ENCODE results near the gene GAGE12J.
A peak's percentile ranks its signal among the peaks of the same experiment; 100 is the strongest.
"Not testable (repeated sequence)": the region's sequence is repeated elsewhere in the genome, so short reads cannot be mapped to it uniquely, and the experiment has no call there.

Gene GAGE12J

GRCh38 chrX:49303346-49303745 is 18.5 kb upstream of the GAGE12J start, which contains the start of gene GAGE10:
Gene GAGE10 (plus strand): TSS chrX:49303646. CDS start chrX:49304860, 1,214 bp downstream.
- no peak for DNase-seq
- H3K4me3 ChIP-seq (ENCODE audit: low read depth, low read length): no peak within 1 kb of the TSS
- H3K36me3 ChIP-seq (replicated peaks): no peaks in the 10 kb centered on the region
- H3K27ac ChIP-seq: no peak within 1 kb of the TSS
- TF ChIP-seq CTCF (IDR thresholded peaks at IDR 0.05; ENCODE audit: low read depth, low read length, missing control alignments): no peak
- H3K27me3 ChIP-seq (replicated peaks): no peaks in the 10 kb centered on the region
- in situ Hi-C loops (cut with HindIII; ENCODE audit: low pct_ligation_motif_present, low sequenced_read_pairs): no loop called here

- DNase-seq; H3K27me3 ChIP-seq (replicated peaks); H3K27ac ChIP-seq; H3K36me3 ChIP-seq (replicated peaks); in situ Hi-C loops (cut with HindIII; ENCODE audit: low pct_ligation_motif_present, low sequenced_read_pairs); H3K4me3 ChIP-seq (ENCODE audit: low read depth, low read length): not testable (repeated sequence)
These were observed 14.1 kb upstream of the GAGE12J start for GRCh38 chrX:49307775-49308174.

- no peaks in the 10 kb centered on the region for H3K36me3 ChIP-seq (replicated peaks)
- no peak for DNase-seq
- H3K27ac ChIP-seq: no peak overlapping the region
- in situ Hi-C loops (cut with HindIII; ENCODE audit: low pct_ligation_motif_present, low sequenced_read_pairs): no loop called here
- H3K4me3 ChIP-seq (ENCODE audit: low read depth, low read length): no peak overlapping the region
- no peak for TF ChIP-seq CTCF (IDR thresholded peaks at IDR 0.05; ENCODE audit: low read depth, low read length, missing control alignments)
- H3K27me3 ChIP-seq (replicated peaks): no peaks in the 10 kb centered on the region
These were observed 13.1 kb upstream of the GAGE12J start for GRCh38 chrX:49308604-49309269.

- Histone ChIP-seq H3K4me3 (ENCODE audit: low read depth, low read length) (peak overlapping the region; percentile 29), H3K27me3 (replicated peaks) (no peaks in the 10 kb centered on the region), H3K36me3 (replicated peaks) (no peaks in the 10 kb centered on the region), H3K27ac (no peak overlapping the region)
- DNase-seq: peak; percentile 6
- in situ Hi-C loops (cut with HindIII; ENCODE audit: low pct_ligation_motif_present, low sequenced_read_pairs): no loop called here
- no peak for TF ChIP-seq CTCF (IDR thresholded peaks at IDR 0.05; ENCODE audit: low read depth, low read length, missing control alignments)
These were observed 12.3 kb upstream of the GAGE12J start for GRCh38 chrX:49309401-49309981.

GRCh38 chrX:49310371-49310770 is 11.5 kb upstream of the GAGE12J start:
- no peaks in the 10 kb centered on the region for H3K36me3 ChIP-seq (replicated peaks)
- DNase-seq: no peak
- H3K27ac ChIP-seq: no peak overlapping the region
- no peak overlapping the region for H3K4me3 ChIP-seq (ENCODE audit: low read depth, low read length)
- no peak for TF ChIP-seq CTCF (IDR thresholded peaks at IDR 0.05; ENCODE audit: low read depth, low read length, missing control alignments)
- no peaks in the 10 kb centered on the region for H3K27me3 ChIP-seq (replicated peaks)
- in situ Hi-C loops (cut with HindIII; ENCODE audit: low pct_ligation_motif_present, low sequenced_read_pairs): no loop called here

GRCh38 chrX:49312176-49312575 is 9.7 kb upstream of the GAGE12J start:
- no peak overlapping the region for H3K27ac ChIP-seq
- no peak overlapping the region for H3K4me3 ChIP-seq (ENCODE audit: low read depth, low read length)
- no peak for TF ChIP-seq CTCF (IDR thresholded peaks at IDR 0.05; ENCODE audit: low read depth, low read length, missing control alignments)
- H3K36me3 ChIP-seq (replicated peaks): no peaks in the 10 kb centered on the region
- H3K27me3 ChIP-seq (replicated peaks): no peaks in the 10 kb centered on the region
- DNase-seq: no peak
- in situ Hi-C loops (cut with HindIII; ENCODE audit: low pct_ligation_motif_present, low sequenced_read_pairs): no loop called here

Measured in brain microvascular endothelial cell (primary cell).